Right atrium auricular region (tissue), 2 donors: ENCODE measurements around the gene MYO18B. TPM values are rescaled to one million over a fixed set of nuclear protein-coding genes. Genes with fewer than 3 reads are reported as not detected.
A peak's percentile ranks its signal among the peaks of the same experiment; 100 is the strongest.

Experiments
- DNase-seq: peaks from one replicate; pipeline ENCODE4 v3.0.0-alpha.2; 2019; ENCODE audit warnings: low spot score
- H3K27ac ChIP-seq, 2 donors: fragments of 200-600 bp; sonication (generic); 1 replicate in 1 of 2; 2 replicates in 1 of 2; pipeline ENCODE4 v1.5.1; 2016 to 2019
- H3K27me3 ChIP-seq, 2 donors: fragments of 200-600 bp; sonication (generic); one replicate each; pipeline versions ENCODE4 v1.5.1 to v1.6.0; 2017 to 2019
- H3K36me3 ChIP-seq: fragments of 200-600 bp; sonication (generic); one replicate; pipeline ENCODE4 v1.5.1; 2016
- H3K4me1 ChIP-seq, 2 donors: fragments of 200-600 bp; sonication (generic); one replicate each; pipeline versions ENCODE4 v1.5.1 to v1.6.0; 2017 to 2019
- H3K4me3 ChIP-seq, 2 donors: fragments of 200-600 bp; sonication (generic); 1 replicate in 1 of 2; 2 replicates in 1 of 2; pipeline ENCODE4 v1.5.1; 2017 to 2019; ENCODE audit warnings: mild to moderate bottlenecking in 1 of 2, moderate library complexity in 1 of 2
- H3K9me3 ChIP-seq, 2 donors: fragments of 200-600 bp; sonication (generic); one replicate each; pipeline ENCODE4 v1.5.1; 2019
- total RNA-seq, 2 donors: library from RNA; depleted of rRNA; stranded (reverse); fragments of >200 nt; gene quantifications; one replicate each; pipeline ENCODE4 v1.1.0, GENCODE V29; 2016
- TF ChIP-seq, protein P1 (sequence below), 2 donors: fragments of 200-600 bp; sonication (generic); IDR thresholded peaks; one replicate each; pipeline ENCODE4 v1.5.1; 2019; ENCODE audit warnings: antibody characterized with exemption in 2 of 2

Gene MYO18B
- total RNA-seq, 2 donors from 2014 or later = 119 to 247 TPM

DNA sequence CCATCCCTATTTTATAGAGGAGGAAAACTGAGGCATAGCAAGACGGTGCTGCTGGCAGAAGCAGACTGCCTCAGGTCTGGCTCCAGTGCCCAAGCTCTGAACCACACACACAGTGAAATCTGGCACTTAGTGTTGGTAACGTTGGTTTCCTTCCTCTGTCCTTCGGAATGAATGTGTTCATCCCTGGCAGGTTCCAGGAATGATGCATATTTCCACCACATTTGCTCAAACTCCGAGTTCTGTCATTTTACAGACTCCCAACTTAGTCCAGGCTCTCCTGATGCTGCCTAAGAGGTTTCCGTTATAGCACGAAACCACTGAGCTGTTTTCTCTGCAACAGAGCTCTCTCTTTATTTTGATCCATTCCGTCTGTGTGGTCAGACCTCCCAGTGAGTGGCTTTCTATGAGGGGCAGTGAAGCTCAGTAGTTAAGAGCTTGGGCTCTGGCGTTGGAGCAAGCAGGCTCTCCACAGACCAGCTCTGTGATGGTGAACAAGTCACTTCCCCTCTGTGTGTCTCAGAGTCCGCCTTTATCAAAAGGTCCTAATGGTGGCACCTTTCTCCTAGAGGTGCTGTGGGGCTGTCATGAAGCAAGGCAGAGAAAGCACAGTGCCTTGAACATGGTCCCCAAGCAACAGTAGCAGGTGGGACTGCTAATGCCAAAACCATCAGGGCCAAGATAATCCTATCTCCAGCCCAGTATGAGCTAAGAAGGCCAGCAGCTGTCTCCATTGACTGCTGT, 200.3 kb downstream of the MYO18B start:
- Histone ChIP-seq H3K4me3 (no peak overlapping the region), H3K27me3 (no peaks in the 10 kb centered on the region), H3K36me3 (peaks cover 33% of the 10 kb centered on the region), H3K27ac (peak overlapping the region; percentile 35 to 36), H3K4me1 (peaks cover 0 to 18% of the 10 kb centered on the region in 2 donors), H3K9me3 (no peaks in the 10 kb centered on the region)
- TF ChIP-seq, protein P1, sequence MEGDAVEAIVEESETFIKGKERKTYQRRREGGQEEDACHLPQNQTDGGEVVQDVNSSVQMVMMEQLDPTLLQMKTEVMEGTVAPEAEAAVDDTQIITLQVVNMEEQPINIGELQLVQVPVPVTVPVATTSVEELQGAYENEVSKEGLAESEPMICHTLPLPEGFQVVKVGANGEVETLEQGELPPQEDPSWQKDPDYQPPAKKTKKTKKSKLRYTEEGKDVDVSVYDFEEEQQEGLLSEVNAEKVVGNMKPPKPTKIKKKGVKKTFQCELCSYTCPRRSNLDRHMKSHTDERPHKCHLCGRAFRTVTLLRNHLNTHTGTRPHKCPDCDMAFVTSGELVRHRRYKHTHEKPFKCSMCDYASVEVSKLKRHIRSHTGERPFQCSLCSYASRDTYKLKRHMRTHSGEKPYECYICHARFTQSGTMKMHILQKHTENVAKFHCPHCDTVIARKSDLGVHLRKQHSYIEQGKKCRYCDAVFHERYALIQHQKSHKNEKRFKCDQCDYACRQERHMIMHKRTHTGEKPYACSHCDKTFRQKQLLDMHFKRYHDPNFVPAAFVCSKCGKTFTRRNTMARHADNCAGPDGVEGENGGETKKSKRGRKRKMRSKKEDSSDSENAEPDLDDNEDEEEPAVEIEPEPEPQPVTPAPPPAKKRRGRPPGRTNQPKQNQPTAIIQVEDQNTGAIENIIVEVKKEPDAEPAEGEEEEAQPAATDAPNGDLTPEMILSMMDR (IDR thresholded peaks at IDR 0.05) = no peak
- DNase-seq = no peak

DNA sequence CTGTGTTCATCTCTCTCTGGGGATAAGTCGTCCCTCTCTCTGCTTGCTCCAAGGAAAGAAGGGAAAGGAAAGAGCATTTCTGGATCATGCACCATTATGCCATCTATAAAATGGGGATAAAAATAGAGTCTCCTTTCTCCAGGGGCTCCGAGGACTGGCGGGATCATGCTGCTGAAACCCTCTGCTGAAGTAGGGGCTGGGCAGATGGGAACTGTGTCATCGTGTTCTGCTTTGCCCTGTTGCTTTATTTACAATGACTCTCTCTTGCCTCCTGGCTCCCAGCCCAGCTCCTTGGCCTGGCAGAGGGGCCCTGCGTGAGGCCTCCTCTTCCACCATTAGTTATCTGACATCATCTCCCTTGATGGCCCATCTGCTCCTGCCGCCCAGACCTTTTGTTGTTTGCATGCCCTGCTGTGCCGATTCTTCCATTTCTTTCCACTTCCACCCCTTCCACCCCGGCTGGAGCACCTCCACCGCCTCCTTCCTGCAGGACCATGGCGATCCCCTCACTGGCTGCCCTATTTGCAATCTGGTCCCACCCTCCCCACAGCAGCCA, 200.9 kb downstream of the MYO18B start:
- H3K27ac ChIP-seq = peak overlapping the region; percentile 14 to 36

DNA sequence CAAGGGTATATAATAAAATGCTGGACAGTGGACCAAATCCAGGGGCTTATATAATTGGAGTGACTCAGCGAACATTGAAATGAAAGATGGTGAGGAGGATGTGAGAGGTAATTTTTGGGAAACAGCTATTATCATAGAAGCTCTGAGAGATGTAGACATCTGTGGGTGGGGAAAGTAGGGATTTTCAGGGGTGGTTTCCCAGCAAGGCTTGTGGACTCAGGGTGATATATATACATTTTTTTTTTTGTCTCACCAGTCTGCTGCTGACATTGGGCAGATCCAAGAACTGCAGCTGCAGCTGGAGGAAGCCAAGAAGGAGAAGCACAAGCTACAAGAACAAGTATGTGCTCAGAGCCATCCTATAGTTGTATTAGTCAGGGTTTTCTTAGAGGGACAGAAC, 208.1 kb downstream of the MYO18B start:
- no peaks in the 10 kb centered on the region for H3K4me1 ChIP-seq
- no peaks in the 10 kb centered on the region for H3K27me3 ChIP-seq
- no peaks in the 10 kb centered on the region for H3K9me3 ChIP-seq
- H3K36me3 ChIP-seq = peaks cover 91% of the 10 kb centered on the region
- no peak overlapping the region for H3K4me3 ChIP-seq
- no peak overlapping the region for H3K27ac ChIP-seq
- TF ChIP-seq, protein P1 (IDR thresholded peaks at IDR 0.05) = no peak
- no peak for DNase-seq

More for the DNA sequence above, 200.9 kb downstream of the MYO18B start:
- Histone ChIP-seq H3K9me3 (no peaks in the 10 kb centered on the region), H3K36me3 (peaks cover 38% of the 10 kb centered on the region), H3K4me3 (no peak overlapping the region), H3K27me3 (no peaks in the 10 kb centered on the region), H3K4me1 (peaks cover 0 to 18% of the 10 kb centered on the region in 2 donors)
- DNase-seq = no peak
- TF ChIP-seq, protein P1 (IDR thresholded peaks at IDR 0.05) = no peak

DNA sequence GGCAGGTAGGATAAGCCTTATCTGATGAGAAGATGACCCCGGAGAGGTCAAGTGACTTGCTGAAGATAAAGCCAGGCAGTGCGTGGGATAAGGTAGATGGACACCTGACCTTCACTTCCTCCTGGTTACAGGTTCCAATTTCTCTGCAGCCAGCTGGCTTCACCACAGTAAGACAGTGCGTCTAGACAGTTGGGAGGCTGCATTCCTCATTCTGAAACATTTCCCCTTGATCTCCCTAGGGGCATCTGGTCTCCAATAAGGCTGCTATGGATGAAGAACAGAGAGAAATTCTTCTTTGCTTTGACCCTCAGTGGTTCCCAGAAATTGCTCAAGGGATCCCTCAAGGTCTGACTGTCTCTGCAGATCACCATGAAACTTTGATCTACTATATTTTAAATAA, 211.3 kb downstream of the MYO18B start:
- H3K27ac ChIP-seq = no peak overlapping the region
- H3K4me1 ChIP-seq = no peaks in the 10 kb centered on the region
- no peaks in the 10 kb centered on the region for H3K9me3 ChIP-seq
- no peak overlapping the region for H3K4me3 ChIP-seq
- no peak for DNase-seq
- no peaks in the 10 kb centered on the region for H3K27me3 ChIP-seq
- H3K36me3 ChIP-seq = peaks cover 93% of the 10 kb centered on the region
- TF ChIP-seq, protein P1 (IDR thresholded peaks at IDR 0.05) = no peak

DNA sequence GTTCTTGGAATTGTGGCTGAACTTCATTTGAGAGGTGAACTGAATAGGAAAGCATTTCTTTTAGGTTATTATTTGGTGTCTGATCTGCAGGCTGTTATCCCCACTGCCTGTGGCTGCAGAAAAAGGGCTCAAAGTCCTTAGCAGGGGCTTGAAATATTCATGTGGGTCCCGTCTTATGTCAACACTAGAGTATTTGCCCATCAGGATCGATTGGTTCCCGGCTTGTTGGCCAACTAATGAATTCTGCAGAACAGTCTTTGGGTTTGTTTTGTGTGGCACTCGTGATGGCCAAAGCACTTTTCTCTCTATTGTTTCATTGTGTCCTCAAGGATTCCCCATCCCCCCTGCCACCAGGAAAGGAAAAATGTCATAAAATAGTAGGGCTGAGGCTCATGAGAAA, 211.9 kb downstream of the MYO18B start:
- no peak for DNase-seq

More for the DNA sequence above, 211.9 kb downstream of the MYO18B start:
- Histone ChIP-seq H3K4me1 (no peaks in the 10 kb centered on the region), H3K27ac (no peak overlapping the region), H3K36me3 (peaks cover 89% of the 10 kb centered on the region), H3K9me3 (no peaks in the 10 kb centered on the region), H3K4me3 (no peak overlapping the region), H3K27me3 (no peaks in the 10 kb centered on the region)
- TF ChIP-seq, protein P1 (IDR thresholded peaks at IDR 0.05) = no peak
